SH-SY5Y (cell line): Measurements from ENCODE around the gene SCARB1.

Source experiments
- GATA2 ChIP-seq: IDR thresholded peaks from 2 replicates; pipeline ENCODE4 v1.6.1; 2011; ENCODE audit warnings: mild to moderate bottlenecking, low read depth, low read length
- GATA3 ChIP-seq: IDR thresholded peaks from 2 replicates; pipeline ENCODE4 v1.6.1; 2011; ENCODE audit warnings: low read depth, mild to moderate bottlenecking, low read length, moderate library complexity

Gene SCARB1

GRCh38 chr12:124869059-124869665 is 5.5 kb upstream of the SCARB1 start:
- no peak for TF ChIP-seq GATA3
- TF ChIP-seq GATA2 = no peak

GRCh38 chr12:124868252-124869058 is 4.8 kb upstream of the SCARB1 start:
- TF ChIP-seq GATA2 (no peak), GATA3 (no peak)

GRCh38 chr12:124867401-124867930 is 3.8 kb upstream of the SCARB1 start:
- no peak for TF ChIP-seq GATA3
- TF ChIP-seq GATA2 = no peak

GRCh38 chr12:124866883-124867400 is 3.3 kb upstream of the SCARB1 start:
- TF ChIP-seq GATA2 (no peak), GATA3 (no peak)

GRCh38 chr12:124866195-124866882 is 2.7 kb upstream of the SCARB1 start:
- no peak for TF ChIP-seq GATA2

- TF ChIP-seq GATA3 (no peak), GATA2 (no peak)
Observed at GRCh38 chr12:124865728-124866127, 2.1 kb upstream of the SCARB1 start.

GRCh38 chr12:124864326-124864752 is 675 bp upstream of the SCARB1 start:
- TF ChIP-seq GATA3 (no peak), GATA2 (no peak)

GRCh38 chr12:124862768-124863415 is 772 bp downstream of the SCARB1 start:
- TF ChIP-seq GATA2 = no peak
- no peak for TF ChIP-seq GATA3

- TF ChIP-seq GATA2 (no peak), GATA3 (no peak)
Observed at GRCh38 chr12:124861898-124862676, 1.6 kb downstream of the SCARB1 start.

GRCh38 chr12:124861492-124861891 is 2.2 kb downstream of the SCARB1 start:
- TF ChIP-seq GATA3 (no peak), GATA2 (no peak)

GRCh38 chr12:124857921-124858461 is 5.7 kb downstream of the SCARB1 start:
- no peak for TF ChIP-seq GATA2

- TF ChIP-seq GATA2 (no peak), GATA3 (no peak)
Observed at GRCh38 chr12:124856842-124857178, 6.9 kb downstream of the SCARB1 start.

- TF ChIP-seq GATA3 (no peak), GATA2 (no peak)
Observed at GRCh38 chr12:124856132-124856841, 7.4 kb downstream of the SCARB1 start.
